A673 (cell line): Measurements from ENCODE around the gene TEX2. TPM values are rescaled to one million over a fixed set of nuclear protein-coding genes. Genes with fewer than 3 reads are reported as not detected.
A peak's percentile ranks its signal among the peaks of the same experiment; 100 is the strongest.

Experiments used
- BruUV-seq: library from RNA; stranded (reverse); fragments of 400-500 nt; replicated peaks from 2 replicates; lab custom pipeline; 2021; lab: Mats Ljungman, UMichigan
- CTCF ChIA-PET: fragments of 300-600 bp; sonication (Branson Sonifier 250); formaldehyde crosslinking; loops from one replicate; lab custom pipeline; 2022; ENCODE audit warnings: antibody characterized with exemption; lab: Charles Lee
- POLR2A ChIA-PET: fragments of 300-600 bp; sonication (Branson Sonifier 250); formaldehyde crosslinking; loops from one replicate; lab custom pipeline; 2022; ENCODE audit warnings: antibody characterized with exemption; ENCODE audit not compliant: low non-redundant PET; lab: Charles Lee
- DNase-seq: peaks from one replicate; pipeline ENCODE4 v3.0.0-alpha.2; 2015; ENCODE audit warnings: low spot score
- H3K27ac ChIP-seq: fragments of 200-600 bp; sonication (generic); 2 replicates; pipeline ENCODE4 v1.5.1; 2016; ENCODE audit warnings: mixed run types, low read depth, mild to moderate bottlenecking, mixed read lengths, antibody characterized with exemption, low read length; ENCODE audit not compliant: poor library complexity, severe bottlenecking
- H3K27me3 ChIP-seq: fragments of 200-600 bp; sonication (generic); replicated peaks from 2 replicates; pipeline ENCODE4 v1.6.1; 2017; ENCODE audit warnings: mixed run types, low read depth, mild to moderate bottlenecking, mixed read lengths, antibody characterized with exemption, low read length; ENCODE audit not compliant: insufficient read depth, poor library complexity
- H3K36me3 ChIP-seq: fragments of 200-600 bp; sonication (generic); 2 replicates; pipeline ENCODE4 v1.6.1; 2016; ENCODE audit warnings: mixed run types, mild to moderate bottlenecking, mixed read lengths, antibody characterized with exemption, low read length; ENCODE audit not compliant: insufficient read depth, poor library complexity, severe bottlenecking
- H3K4me1 ChIP-seq: fragments of 200-600 bp; sonication (generic); 2 replicates; pipeline ENCODE4 v1.6.1; 2017; ENCODE audit warnings: mixed run types, mild to moderate bottlenecking, mixed read lengths, antibody characterized with exemption, low read length; ENCODE audit not compliant: insufficient read depth, poor library complexity, severe bottlenecking
- H3K4me3 ChIP-seq: fragments of 200-600 bp; sonication (generic); 2 replicates; pipeline ENCODE4 v1.5.1; 2016; ENCODE audit warnings: low read depth, mixed run types, mild to moderate bottlenecking, mixed read lengths, low read length; ENCODE audit not compliant: poor library complexity, severe bottlenecking
- H3K9me3 ChIP-seq: fragments of 200-600 bp; sonication (generic); 2 replicates; pipeline ENCODE4 v1.6.1; 2016; ENCODE audit warnings: mixed run types, low read depth, mild to moderate bottlenecking, mixed read lengths, antibody characterized with exemption, low read length; ENCODE audit not compliant: poor library complexity, severe bottlenecking
- EZH2 ChIP-seq: fragments of 200-600 bp; sonication (generic); IDR thresholded peaks from 2 replicates; pipeline ENCODE4 v1.6.1; 2017; ENCODE audit warnings: borderline replicate concordance, low read depth, mild to moderate bottlenecking, mixed read lengths, antibody characterized with exemption, low read length; ENCODE audit not compliant: poor library complexity, severe bottlenecking
- intact Hi-C: fragments of 100-400 bp; cut with micrococcal nuclease; formaldehyde crosslinking; loops from one replicate; pipeline ENCODE4 v1.10.0; 2022; ENCODE audit not compliant: unreplicated experiment
- total RNA-seq: library from RNA; stranded (reverse); gene quantifications from 2 replicates; pipeline ENCODE4 v1.2.3, GENCODE V29; 2021
- TF ChIP-seq, protein P1 (sequence below): fragments of 300-800, 200-600 bp; sonication (generic); conservative IDR thresholded peaks from 2 replicates; pipeline ENCODE4 v1.5.1; 2017; ENCODE audit warnings: low read depth, mild to moderate bottlenecking, antibody characterized with exemption, low read length, moderate library complexity, mixed read lengths

Gene TEX2
- total RNA-seq, 1 experiment from 2014 or later, result 16.1 TPM

DNA sequence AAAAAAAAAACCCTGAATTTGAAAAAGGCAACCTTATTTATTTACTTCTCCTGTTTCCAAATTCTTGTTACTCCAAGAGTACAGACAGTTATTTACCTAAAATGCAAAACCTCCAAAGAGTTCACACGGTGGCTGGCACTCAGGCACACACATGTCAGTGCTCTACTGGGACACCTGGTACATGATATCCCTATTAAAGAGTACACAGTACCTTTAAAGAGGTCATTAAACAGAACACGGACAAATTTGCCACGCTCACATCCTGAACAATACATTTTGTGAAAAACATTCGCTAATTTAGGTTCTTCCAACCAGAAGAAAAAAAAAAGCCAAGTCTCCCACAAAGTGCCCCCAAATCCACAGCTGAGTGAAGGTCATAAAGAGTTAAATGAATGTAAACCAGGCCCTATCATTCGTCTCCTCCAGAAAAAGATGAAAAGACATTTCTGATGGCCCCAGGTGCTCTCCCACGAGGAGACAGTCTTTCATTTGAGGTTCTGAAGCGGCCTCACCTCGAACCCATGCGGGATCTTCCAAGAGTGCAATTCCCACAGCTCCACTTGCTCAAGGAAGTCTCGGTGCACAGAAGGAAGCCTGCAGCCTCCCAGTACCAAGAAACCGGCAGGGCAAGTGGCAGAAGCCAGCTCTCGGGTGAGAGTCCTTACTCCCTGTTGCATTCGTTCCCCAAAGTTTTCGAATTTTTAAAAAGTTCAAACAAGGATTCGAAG is 134.1 kb downstream of the TEX2 start:
- Histone ChIP-seq H3K4me1 (peaks cover 14% of the 10 kb centered on the region), H3K27me3 (no peaks in the 10 kb centered on the region), H3K36me3 (no peaks in the 10 kb centered on the region), H3K9me3 (no peaks in the 10 kb centered on the region), H3K4me3 (peak overlapping the region; percentile 91), H3K27ac (peak overlapping the region; percentile 70)
- intact Hi-C loops, result no loop called here
- TF ChIP-seq EZH2, result no peak
- TF ChIP-seq, protein P1, sequence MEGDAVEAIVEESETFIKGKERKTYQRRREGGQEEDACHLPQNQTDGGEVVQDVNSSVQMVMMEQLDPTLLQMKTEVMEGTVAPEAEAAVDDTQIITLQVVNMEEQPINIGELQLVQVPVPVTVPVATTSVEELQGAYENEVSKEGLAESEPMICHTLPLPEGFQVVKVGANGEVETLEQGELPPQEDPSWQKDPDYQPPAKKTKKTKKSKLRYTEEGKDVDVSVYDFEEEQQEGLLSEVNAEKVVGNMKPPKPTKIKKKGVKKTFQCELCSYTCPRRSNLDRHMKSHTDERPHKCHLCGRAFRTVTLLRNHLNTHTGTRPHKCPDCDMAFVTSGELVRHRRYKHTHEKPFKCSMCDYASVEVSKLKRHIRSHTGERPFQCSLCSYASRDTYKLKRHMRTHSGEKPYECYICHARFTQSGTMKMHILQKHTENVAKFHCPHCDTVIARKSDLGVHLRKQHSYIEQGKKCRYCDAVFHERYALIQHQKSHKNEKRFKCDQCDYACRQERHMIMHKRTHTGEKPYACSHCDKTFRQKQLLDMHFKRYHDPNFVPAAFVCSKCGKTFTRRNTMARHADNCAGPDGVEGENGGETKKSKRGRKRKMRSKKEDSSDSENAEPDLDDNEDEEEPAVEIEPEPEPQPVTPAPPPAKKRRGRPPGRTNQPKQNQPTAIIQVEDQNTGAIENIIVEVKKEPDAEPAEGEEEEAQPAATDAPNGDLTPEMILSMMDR, result no peak
- peak; percentile 51 for DNase-seq
- POLR2A ChIA-PET, result interaction anchor here (0.5 kb wide), 1 partner anchor 17 kb away, joined by 4 read pairs; no protein-coding TSS in a partner anchor
- BruUV-seq, result no TSS peak
- CTCF ChIA-PET, result interaction anchor here (0.6 kb wide), 2 partner anchors 25 to 153 kb away, joined by 3 to 8 read pairs; no protein-coding TSS in a partner anchor

DNA sequence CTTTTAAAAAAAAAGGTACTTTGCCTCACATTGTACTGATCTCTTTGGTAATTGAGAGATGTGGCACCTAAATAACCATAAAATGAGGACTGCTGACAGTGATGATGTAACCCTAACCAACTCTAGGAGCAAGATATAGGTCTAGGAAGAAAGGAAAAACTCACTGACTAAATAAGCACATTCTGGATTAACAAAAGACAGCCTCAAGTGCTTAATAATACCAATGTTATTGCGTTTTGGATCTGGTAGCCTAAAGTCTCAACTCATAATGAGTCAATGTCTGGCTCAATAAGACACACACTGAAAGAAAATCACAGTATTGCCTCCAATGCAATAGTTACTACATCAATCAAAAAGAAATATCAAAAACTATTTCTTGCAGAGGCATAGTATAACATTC is 136.1 kb downstream of the TEX2 start:
- H3K4me3 ChIP-seq, result no peak overlapping the region
- peaks cover 14% of the 10 kb centered on the region for H3K4me1 ChIP-seq
- H3K27me3 ChIP-seq, result no peaks in the 10 kb centered on the region
- H3K27ac ChIP-seq, result no peak overlapping the region
- TF ChIP-seq, protein P1, result no peak
- no peaks in the 10 kb centered on the region for H3K9me3 ChIP-seq
- intact Hi-C loops, result no loop called here
- no peaks in the 10 kb centered on the region for H3K36me3 ChIP-seq
- CTCF ChIA-PET, result no interaction called here
- POLR2A ChIA-PET, result no interaction called here
- DNase-seq, result no peak
- TSS peak; percentile 10 for BruUV-seq

DNA sequence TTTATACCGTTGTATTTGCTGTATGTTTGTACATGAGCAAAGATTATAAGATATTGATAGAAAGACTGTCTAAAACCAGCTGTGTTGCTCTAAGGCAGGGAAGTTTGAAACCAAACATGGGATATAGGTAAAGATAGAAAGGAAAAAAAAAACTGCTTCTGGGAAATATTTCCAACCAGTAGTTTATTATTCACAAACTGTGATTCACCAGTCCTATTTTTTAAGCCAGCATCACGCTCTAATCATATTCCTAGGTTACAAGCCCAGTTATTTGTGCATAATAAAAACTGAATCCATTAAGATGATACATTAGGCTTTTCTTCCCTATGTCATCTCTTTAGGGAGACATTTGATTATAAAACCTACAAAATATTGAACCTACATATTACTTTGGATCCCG is 137.1 kb downstream of the TEX2 start:
- H3K4me1 ChIP-seq, result peaks cover 15% of the 10 kb centered on the region
- CTCF ChIA-PET, result no interaction called here
- no TSS peak for BruUV-seq
- no peak overlapping the region for H3K4me3 ChIP-seq
- no peaks in the 10 kb centered on the region for H3K36me3 ChIP-seq
- H3K9me3 ChIP-seq, result no peaks in the 10 kb centered on the region
- intact Hi-C loops, result no loop called here
- TF ChIP-seq, protein P1, result no peak
- no peak for TF ChIP-seq EZH2
- no peak for DNase-seq
- H3K27ac ChIP-seq, result no peak overlapping the region
- POLR2A ChIA-PET, result no interaction called here
- H3K27me3 ChIP-seq, result no peaks in the 10 kb centered on the region
